Measurements from ENCODE around the gene CYGB.
"Not testable (repeated sequence)": the region's sequence is repeated elsewhere in the genome, so short reads cannot be mapped to it uniquely, and the experiment has no call there.

Gene CYGB

DNA sequence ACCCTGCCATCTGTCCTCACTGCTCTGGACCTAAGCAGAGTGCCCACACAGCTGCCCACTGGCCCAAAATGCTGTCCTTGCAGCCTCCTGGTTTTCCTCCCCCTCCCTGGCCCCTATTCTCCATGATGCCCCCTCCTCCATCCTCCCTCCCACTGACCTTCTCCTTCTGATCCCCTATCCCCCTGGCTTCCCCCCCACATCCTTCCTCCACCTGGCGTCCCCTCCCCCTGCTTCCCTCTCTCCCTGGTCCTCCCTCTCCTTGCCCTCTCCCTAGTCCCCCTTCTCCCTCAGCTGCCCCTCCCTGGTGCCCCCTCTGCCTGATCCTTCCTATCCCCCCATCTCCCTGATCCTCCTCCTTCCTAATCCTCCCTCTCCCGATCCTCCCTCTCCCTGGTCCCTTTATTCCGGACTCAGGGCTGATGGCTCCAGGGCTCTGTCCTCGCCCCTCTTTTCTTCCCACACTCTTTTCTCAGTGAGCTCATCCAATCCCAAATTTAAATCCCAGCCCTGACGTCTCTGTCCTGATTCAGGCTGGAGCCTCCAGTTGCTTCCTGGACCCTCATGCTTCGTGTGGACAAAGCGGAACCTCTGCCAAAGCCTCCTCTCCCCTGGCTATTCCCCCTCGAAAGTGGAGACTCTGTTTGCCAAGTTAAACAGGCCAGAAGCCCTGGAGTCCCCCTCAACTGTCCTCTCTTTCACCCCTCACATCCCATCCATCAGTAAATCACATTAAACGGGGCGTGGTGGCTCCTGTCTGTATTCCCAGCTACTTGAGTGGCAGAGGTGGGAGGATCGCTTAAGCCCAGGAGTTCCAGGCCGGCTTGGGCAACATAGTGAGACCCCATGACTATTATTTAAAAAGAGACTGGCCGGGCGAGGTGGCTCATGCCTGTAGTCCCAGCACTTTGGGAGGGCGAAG, 18.2 kb downstream of the CYGB start:
- DNase-seq = no peak

DNA sequence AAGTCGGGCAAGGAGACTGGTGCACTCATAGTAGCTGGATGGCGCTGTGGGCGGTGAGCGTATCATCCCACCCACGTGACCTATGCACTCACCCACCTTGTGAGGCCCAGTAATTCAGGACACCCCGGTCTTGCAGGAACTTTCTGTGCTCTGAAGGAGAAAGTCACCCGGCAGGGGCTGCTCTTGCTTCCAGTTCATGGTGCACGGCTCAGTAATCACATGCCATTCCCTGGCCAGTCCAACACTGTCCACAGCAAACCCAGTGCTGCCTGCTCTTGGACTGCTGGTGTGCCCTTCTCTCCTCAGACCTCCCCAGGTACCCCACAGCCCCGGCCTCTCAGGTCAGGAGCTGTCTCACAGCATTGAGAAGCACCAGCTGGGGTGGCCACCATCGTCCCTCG, 19.9 kb downstream of the CYGB start:
- DNase-seq = no peak

GRCh38 chr17:76515274-76515949, 22.1 kb downstream of the CYGB start:
- DNase-seq = peak; percentile 40

DNA sequence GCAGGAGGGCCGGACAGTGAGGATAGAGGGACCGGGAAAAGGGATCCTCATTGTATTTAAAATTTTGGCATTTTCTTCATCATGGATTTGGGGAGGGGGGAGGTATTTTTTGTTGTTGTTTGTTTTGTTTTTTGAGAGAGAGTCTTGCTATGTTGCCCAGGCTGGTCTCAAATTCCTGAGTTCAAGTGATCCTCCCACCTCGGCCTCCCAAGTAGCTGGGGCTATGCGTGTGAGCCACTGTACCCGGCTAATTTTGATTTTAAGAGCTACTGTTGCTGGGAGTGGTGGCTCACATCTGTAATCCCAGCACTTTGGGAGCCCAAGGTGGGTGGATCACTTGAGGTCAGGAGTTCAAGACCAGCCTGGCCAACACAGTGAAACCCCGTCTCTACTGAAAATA, 23.2 kb downstream of the CYGB start:
- not testable (repeated sequence) for DNase-seq

DNA sequence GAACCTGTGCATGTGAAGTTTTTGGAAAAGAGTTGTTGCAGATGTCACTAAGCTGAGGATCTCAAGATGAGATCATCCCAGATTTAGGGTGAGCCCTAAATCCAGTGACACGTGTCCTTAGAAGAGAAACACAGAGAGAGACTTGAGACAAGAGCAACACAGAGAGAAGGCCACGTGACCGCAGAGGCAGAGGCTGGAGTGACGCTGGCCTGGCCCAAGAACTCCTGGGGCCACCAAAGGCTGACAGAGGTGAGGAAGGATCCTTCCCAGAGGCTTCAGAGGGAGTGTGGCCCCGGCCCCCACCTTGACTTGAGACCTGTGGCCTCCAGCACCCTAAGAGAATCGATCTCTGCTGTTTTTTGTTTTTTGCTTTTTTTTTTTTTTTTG, 24.2 kb downstream of the CYGB start:
- no peak for DNase-seq

- DNase-seq = no peak
Observed at GRCh38 chr17:76512366-76513305, 24.9 kb downstream of the CYGB start.

- DNase-seq = no peak
Observed at GRCh38 chr17:76511668-76512365, 25.7 kb downstream of the CYGB start.

- no peak for DNase-seq
Observed at GRCh38 chr17:76510831-76511244, 26.7 kb downstream of the CYGB start.

DNA sequence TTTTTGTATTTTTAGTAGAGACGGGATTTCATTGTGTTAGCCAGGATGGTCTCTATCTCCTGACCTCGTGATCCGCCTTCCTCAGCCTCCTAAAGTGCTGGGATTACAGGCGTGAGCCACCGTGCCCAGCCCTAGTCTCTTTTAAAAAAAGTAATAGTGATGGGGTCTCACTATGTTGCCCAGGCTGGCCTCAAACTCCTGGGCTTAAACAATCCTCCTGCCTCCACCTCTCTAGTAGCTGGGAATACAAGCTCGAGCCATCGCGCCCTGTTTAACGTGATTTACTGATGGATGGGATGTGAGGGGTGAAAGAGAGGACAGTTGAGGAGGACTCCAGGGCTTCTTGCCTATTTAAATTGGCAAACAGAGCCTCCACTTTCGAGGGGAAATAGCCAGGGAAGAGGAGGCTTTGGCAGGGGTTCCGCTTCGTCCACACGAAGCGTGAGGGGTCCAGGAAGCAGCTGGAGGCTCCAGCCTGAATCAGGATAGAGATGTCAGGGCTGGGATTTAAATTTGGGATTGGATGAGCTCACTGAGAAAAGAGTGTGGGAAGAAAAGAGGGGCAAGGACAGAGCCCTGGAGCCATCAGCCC, 28.9 kb downstream of the CYGB start:
- DNase-seq = not testable (repeated sequence)

DNA sequence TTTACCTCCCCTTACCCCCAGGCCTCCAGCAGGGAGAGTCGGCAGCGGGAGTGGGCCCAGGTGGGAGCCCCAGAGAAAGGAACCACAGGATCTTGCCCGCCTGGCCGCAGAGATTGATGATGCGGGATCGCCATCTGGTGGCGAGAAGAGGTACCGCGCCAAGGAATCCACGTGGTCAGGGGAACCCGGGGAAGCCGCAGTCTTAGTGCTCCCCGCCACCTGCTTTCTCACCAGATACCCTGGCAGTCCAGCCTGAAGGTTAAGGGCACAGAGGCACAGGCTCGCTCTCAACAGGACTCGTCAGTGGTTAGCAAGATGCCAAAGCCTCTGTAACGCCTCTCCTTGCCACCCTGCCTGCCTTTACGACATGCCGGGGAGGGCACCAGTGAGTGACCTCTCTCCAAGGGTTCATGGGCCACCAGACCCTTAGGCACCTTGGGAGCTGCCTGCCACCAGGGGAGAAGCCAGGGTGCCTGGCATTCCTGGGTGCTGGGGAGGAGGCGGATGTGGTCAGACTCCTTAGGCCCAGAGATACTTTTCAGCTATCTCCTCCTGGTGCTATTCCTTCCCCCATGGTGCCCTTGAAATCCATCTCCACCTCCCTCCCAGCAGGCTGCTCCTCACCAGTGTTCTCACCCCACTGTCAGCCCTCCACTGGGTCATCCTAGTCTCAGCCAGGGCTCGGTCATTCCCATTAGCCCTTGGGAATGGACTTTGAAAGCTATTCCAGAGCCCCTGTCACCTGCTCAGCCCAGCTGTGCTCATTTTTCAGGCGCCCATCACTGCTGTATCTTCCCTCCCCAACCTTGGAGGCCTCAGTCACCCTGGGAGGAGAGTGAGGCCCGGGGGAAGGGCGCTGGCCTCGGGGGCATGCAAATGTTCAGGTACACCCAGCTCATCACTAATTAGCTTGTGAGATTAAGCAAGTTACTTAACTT, 30.8 kb downstream of the CYGB start:
- no peak for DNase-seq

DNA sequence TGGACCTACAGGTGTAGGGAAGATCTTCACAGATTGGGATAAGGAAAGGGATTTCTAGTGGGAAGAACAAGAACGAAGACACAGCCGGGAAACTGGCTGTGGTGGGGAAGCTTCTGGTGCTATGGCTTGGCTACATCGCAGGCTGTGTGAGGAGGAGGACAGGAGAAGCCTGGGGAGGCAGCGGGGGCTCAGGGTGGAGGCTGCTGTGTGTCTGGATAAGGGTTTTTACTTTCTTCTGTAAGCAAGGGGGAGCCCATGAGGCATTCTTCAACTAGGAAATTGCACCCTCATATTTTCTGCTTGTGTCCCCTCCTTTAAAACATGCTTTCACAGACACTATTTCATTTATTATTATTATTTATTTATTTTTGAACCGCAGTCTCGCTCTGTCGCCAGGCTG, 33.4 kb downstream of the CYGB start:
- DNase-seq = no peak

GRCh38 chr17:76502341-76503211, 34.9 kb downstream of the CYGB start:
- DNase-seq = no peak

GRCh38 chr17:76501827-76502307, 35.6 kb downstream of the CYGB start:
- DNase-seq = no peak

GRCh38 chr17:76501018-76501826, 36.3 kb downstream of the CYGB start, which contains the start of gene RHBDF2:
TSS of gene RHBDF2 (minus strand) at chr17:76501423. CDS start at chr17:76481524, 19,899 bp downstream.
- DNase-seq = no peak

GRCh38 chr17:76500747-76501017, 36.8 kb downstream of the CYGB start:
- no peak for DNase-seq

DNA sequence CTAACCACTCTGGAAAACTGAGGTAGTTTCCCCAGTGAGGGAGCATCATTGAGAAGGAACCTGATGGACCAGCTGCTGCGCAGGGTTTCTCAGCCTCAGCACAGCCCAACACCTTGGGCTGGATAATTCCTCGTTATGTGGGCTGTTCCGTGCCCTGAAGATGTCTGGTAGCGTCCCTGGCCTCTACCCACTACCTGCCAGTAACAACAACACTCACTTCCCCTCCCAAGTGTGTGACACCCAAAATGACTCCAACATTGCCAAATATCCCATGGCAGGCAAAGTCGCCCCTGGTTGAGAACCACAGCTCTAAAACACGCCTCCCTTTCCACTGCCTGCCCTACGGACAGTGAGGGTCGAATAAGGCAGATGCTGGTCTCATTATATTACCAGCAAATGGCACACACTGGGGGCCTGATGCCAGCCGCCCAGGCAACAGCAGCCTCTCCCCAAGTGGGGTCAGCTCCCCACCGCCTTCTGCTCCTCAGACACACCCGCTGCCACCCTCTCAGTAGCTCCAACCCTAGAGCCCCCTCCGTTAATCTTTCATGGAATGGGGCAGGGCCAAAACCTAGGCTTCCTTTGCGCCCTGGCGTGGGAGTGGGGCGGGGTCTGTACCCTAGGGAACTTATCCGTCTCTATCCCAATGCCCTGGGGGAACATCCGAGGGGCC, 37.3 kb downstream of the CYGB start:
- DNase-seq = no peak

DNA sequence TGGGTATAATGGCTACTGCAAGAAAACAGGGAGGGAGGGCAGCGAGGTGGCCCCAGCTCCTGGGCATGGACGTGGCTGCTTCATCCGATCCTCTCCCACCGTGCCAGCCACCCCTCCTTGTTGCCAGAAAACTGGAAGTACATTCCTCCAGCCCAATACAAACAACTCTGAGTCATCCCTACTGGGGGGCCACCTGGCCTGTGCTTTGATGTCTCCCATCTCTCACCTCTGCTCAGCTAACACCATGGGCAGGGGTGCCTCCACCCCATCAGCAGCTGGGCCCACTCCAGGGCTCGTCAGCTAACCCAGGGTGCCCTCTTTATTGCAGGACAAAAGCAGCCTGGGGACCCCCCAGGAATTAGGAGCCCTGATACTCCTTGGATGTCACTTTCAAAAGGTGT, 38.2 kb downstream of the CYGB start:
- DNase-seq = no peak

- DNase-seq = no peak
Observed at GRCh38 chr17:76498876-76499251, 38.6 kb downstream of the CYGB start.
